ENCODE data around the gene LYAR.

LYAR gene

DNA sequence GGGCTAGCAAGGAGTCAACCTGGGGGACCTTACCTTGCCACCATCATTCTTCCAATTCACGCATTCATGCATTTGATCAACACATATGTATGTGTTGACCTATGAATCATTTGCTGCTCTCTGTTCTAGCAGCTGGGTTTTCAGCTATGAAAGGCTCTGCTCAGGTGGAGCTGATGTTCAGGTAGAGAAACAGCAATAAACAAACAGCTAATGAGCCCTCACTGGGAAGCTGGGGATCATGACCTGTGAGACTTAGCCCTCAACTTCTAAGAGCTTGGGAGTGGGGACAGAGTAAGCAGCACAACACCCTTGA, 61.6 kb downstream of the LYAR start:
- no peak for TF ChIP-seq EGR1 (IDR thresholded peaks at IDR 0.05)
- no peak for TF ChIP-seq CEBPB (IDR thresholded peaks at IDR 0.05)
- TF ChIP-seq EP300 (IDR thresholded peaks at IDR 0.05; ENCODE audit: borderline replicate concordance) = no peak
- no peak for TF ChIP-seq CREB1 (IDR thresholded peaks at IDR 0.05; ENCODE audit: low read depth)
- no peak for TF ChIP-seq TCF12 (IDR thresholded peaks at IDR 0.05; ENCODE audit: low read depth)
- no peak for TF ChIP-seq ZBTB7A (IDR thresholded peaks at IDR 0.05; ENCODE audit: low read depth)
- TF ChIP-seq, protein P1, sequence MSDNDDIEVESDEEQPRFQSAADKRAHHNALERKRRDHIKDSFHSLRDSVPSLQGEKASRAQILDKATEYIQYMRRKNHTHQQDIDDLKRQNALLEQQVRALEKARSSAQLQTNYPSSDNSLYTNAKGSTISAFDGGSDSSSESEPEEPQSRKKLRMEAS (IDR thresholded peaks at IDR 0.05) = no peak
- no peak for TF ChIP-seq TAF1 (IDR thresholded peaks at IDR 0.05; ENCODE audit: low read depth)
- TF ChIP-seq RAD21 (IDR thresholded peaks at IDR 0.05; ENCODE audit: low read depth) = no peak

GRCh38 chr4:4227510-4228355, 62.2 kb downstream of the LYAR start:
- no peak for TF ChIP-seq RAD21 (IDR thresholded peaks at IDR 0.05; ENCODE audit: low read depth)
- no peak for TF ChIP-seq ZBTB7A (IDR thresholded peaks at IDR 0.05; ENCODE audit: low read depth)
- no peak for TF ChIP-seq TAF1 (IDR thresholded peaks at IDR 0.05; ENCODE audit: low read depth)
- no peak for TF ChIP-seq TEAD4 (IDR thresholded peaks at IDR 0.05)
- TF ChIP-seq TCF12 (IDR thresholded peaks at IDR 0.05; ENCODE audit: low read depth) = no peak
- no peak for TF ChIP-seq CREB1 (IDR thresholded peaks at IDR 0.05; ENCODE audit: low read depth)
- TF ChIP-seq YY1 (IDR thresholded peaks at IDR 0.05; ENCODE audit: low read depth) = no peak
- TF ChIP-seq CEBPB (IDR thresholded peaks at IDR 0.05) = no peak
- no peak for TF ChIP-seq NFIC (IDR thresholded peaks at IDR 0.05)
- TF ChIP-seq, protein P1 (IDR thresholded peaks at IDR 0.05) = no peak
- no peak for TF ChIP-seq EGR1 (IDR thresholded peaks at IDR 0.05)
- no peak for TF ChIP-seq USF1 (IDR thresholded peaks at IDR 0.05)
- TF ChIP-seq EP300 (IDR thresholded peaks at IDR 0.05; ENCODE audit: borderline replicate concordance) = no peak
- TF ChIP-seq, protein P2, sequence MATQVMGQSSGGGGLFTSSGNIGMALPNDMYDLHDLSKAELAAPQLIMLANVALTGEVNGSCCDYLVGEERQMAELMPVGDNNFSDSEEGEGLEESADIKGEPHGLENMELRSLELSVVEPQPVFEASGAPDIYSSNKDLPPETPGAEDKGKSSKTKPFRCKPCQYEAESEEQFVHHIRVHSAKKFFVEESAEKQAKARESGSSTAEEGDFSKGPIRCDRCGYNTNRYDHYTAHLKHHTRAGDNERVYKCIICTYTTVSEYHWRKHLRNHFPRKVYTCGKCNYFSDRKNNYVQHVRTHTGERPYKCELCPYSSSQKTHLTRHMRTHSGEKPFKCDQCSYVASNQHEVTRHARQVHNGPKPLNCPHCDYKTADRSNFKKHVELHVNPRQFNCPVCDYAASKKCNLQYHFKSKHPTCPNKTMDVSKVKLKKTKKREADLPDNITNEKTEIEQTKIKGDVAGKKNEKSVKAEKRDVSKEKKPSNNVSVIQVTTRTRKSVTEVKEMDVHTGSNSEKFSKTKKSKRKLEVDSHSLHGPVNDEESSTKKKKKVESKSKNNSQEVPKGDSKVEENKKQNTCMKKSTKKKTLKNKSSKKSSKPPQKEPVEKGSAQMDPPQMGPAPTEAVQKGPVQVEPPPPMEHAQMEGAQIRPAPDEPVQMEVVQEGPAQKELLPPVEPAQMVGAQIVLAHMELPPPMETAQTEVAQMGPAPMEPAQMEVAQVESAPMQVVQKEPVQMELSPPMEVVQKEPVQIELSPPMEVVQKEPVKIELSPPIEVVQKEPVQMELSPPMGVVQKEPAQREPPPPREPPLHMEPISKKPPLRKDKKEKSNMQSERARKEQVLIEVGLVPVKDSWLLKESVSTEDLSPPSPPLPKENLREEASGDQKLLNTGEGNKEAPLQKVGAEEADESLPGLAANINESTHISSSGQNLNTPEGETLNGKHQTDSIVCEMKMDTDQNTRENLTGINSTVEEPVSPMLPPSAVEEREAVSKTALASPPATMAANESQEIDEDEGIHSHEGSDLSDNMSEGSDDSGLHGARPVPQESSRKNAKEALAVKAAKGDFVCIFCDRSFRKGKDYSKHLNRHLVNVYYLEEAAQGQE (IDR thresholded peaks at IDR 0.05; ENCODE audit: low read depth) = no peak
- TF ChIP-seq FOXM1 (IDR thresholded peaks at IDR 0.05; ENCODE audit: borderline replicate concordance, low read depth) = no peak

DNA sequence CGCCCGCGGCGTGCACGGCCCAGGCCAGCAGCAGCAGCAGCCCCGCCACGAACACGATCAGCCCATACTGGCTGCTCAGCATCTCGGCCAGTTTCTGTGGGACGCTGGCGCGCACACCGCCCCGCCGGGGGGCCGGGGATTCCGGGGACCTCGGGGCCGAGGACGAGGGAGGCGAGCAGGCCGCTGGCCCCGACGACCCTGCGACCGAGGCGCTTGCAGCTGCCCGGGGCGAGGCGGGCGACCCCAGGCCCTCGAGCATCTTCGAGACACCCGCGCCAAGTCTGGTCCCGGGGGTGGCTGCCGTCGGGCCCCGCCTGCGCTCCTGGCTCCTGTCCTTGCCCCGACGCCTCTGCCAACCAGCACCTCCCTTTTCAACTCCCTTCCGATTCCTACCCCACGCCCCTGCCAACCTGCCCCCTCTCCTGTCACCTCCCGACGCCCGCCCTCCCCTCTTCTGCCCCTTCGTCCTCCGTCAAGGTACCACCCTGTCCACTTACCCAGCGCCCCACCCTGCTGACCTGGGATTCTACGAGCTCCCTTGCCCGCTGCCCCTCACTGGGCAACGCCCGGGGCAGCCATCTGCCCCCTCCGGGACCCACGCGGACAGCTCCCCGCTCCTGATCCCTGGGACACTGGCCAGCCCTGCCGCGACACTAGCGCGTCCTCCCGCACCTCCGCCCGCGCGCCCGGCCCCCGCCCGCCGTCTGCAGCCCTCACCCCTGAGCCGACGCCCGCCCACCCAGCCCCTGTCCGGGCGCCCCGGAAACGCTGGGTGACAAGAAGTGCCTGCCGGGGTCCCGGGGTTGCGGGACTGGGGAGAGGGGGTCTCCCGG, 63.1 kb downstream of the LYAR start, which contains the start of gene OTOP1:
Gene OTOP1 (minus strand): TSS at position 324 of the 833 bp plus-strand sequence. CDS start 65 bp downstream, at position 259.
- TF ChIP-seq, protein P2 (IDR thresholded peaks at IDR 0.05; ENCODE audit: low read depth) = no peak
- TF ChIP-seq EP300 (IDR thresholded peaks at IDR 0.05; ENCODE audit: borderline replicate concordance) (no peak), ZBTB7A (IDR thresholded peaks at IDR 0.05; ENCODE audit: low read depth) (no peak), YY1 (IDR thresholded peaks at IDR 0.05; ENCODE audit: low read depth) (no peak), NFIC (IDR thresholded peaks at IDR 0.05) (no peak), TAF1 (IDR thresholded peaks at IDR 0.05; ENCODE audit: low read depth) (no peak), TEAD4 (IDR thresholded peaks at IDR 0.05) (no peak), RAD21 (IDR thresholded peaks at IDR 0.05; ENCODE audit: low read depth) (no peak), TCF12 (IDR thresholded peaks at IDR 0.05; ENCODE audit: low read depth) (no peak), USF1 (IDR thresholded peaks at IDR 0.05) (no peak), EGR1 (IDR thresholded peaks at IDR 0.05) (no peak), FOXM1 (IDR thresholded peaks at IDR 0.05; ENCODE audit: borderline replicate concordance, low read depth) (no peak), CEBPB (IDR thresholded peaks at IDR 0.05) (no peak), CREB1 (IDR thresholded peaks at IDR 0.05; ENCODE audit: low read depth) (no peak)
- TF ChIP-seq, protein P1 (IDR thresholded peaks at IDR 0.05) = no peak

- no peak for TF ChIP-seq NFIC (IDR thresholded peaks at IDR 0.05)
- TF ChIP-seq, protein P1 (IDR thresholded peaks at IDR 0.05) = no peak
- TF ChIP-seq USF1 (IDR thresholded peaks at IDR 0.05) = no peak
- no peak for TF ChIP-seq CREB1 (IDR thresholded peaks at IDR 0.05; ENCODE audit: low read depth)
- no peak for TF ChIP-seq EP300 (IDR thresholded peaks at IDR 0.05; ENCODE audit: borderline replicate concordance)
- TF ChIP-seq FOXM1 (IDR thresholded peaks at IDR 0.05; ENCODE audit: borderline replicate concordance, low read depth) = no peak
- TF ChIP-seq, protein P2 (IDR thresholded peaks at IDR 0.05; ENCODE audit: low read depth) = no peak
- TF ChIP-seq TCF12 (IDR thresholded peaks at IDR 0.05; ENCODE audit: low read depth) = no peak
- no peak for TF ChIP-seq CEBPB (IDR thresholded peaks at IDR 0.05)
- TF ChIP-seq RAD21 (IDR thresholded peaks at IDR 0.05; ENCODE audit: low read depth) = no peak
- TF ChIP-seq EGR1 (IDR thresholded peaks at IDR 0.05) = no peak
- TF ChIP-seq ZBTB7A (IDR thresholded peaks at IDR 0.05; ENCODE audit: low read depth) = no peak
- no peak for TF ChIP-seq YY1 (IDR thresholded peaks at IDR 0.05; ENCODE audit: low read depth)
- TF ChIP-seq TAF1 (IDR thresholded peaks at IDR 0.05; ENCODE audit: low read depth) = no peak
These were observed 63.9 kb downstream of the LYAR start for GRCh38 chr4:4225915-4226605.
